ENCODE results near the gene PLXDC1.

Gene PLXDC1

GRCh38 chr17:39197380-39198185 is 46.1 kb upstream of the PLXDC1 start, which contains the start of gene CACNB1:
Gene CACNB1 (minus strand): TSS chr17:39197669. CDS start chr17:39197495, 174 bp downstream.
- ChIA-PET CTCF (interaction anchor here (0.6 kb wide), 2 partner anchors 42 to 215 kb away, joined by 3 to 4 read pairs; no protein-coding TSS in a partner anchor), POLR2A (ENCODE audit: low non-redundant PET) (interaction anchor here (0.5 to 0.8 kb wide), 2 partner anchors 24 to 148 kb away, joined by 3 read pairs; no protein-coding TSS in a partner anchor)
- no peak for TF ChIP-seq CTCF (conservative IDR thresholded peaks at IDR 0.05; ENCODE audit: low read depth)
- peak; percentile 78 for DNase-seq (ENCODE audit: low spot score)
- H3K27ac ChIP-seq: peak within 1 kb of the TSS; percentile 88

GRCh38 chr17:39196808-39197291 is 45.4 kb upstream of the PLXDC1 start:
- ChIA-PET POLR2A (ENCODE audit: low non-redundant PET) (interaction anchor here (0.5 kb wide), 1 partner anchor 147 kb away, joined by 3 read pairs; no protein-coding TSS in a partner anchor), CTCF (interaction anchor here (0.6 kb wide), 2 partner anchors 43 to 214 kb away, joined by 3 to 4 read pairs; no protein-coding TSS in a partner anchor)
- peak; percentile 54 for DNase-seq (ENCODE audit: low spot score)
- peak overlapping the region; percentile 88 for H3K27ac ChIP-seq
- TF ChIP-seq CTCF (conservative IDR thresholded peaks at IDR 0.05; ENCODE audit: low read depth): no peak

- DNase-seq (ENCODE audit: low spot score): no peak
- peak overlapping the region; percentile 88 for H3K27ac ChIP-seq
- no peak for TF ChIP-seq CTCF (conservative IDR thresholded peaks at IDR 0.05; ENCODE audit: low read depth)
- ChIA-PET POLR2A (ENCODE audit: low non-redundant PET) (no interaction called here), CTCF (interaction anchor here (0.6 to 1.6 kb wide), 3 partner anchors 21 to 49 kb away, joined by 3 to 10 read pairs (median 8); no protein-coding TSS in a partner anchor)
Measured at GRCh38 chr17:39196241-39196807, 44.9 kb upstream of the PLXDC1 start.

- no peak for TF ChIP-seq CTCF (conservative IDR thresholded peaks at IDR 0.05; ENCODE audit: low read depth)
- ChIA-PET POLR2A (ENCODE audit: low non-redundant PET) (no interaction called here), CTCF (interaction anchor here (0.5 to 1.6 kb wide), 5 partner anchors 21 to 261 kb away, joined by 3 to 10 read pairs (median 5); no protein-coding TSS in a partner anchor)
- DNase-seq (ENCODE audit: low spot score): no peak
- H3K27ac ChIP-seq: peak overlapping the region; percentile 88
Measured at GRCh38 chr17:39195568-39196160, 44.2 kb upstream of the PLXDC1 start.

- TF ChIP-seq CTCF (conservative IDR thresholded peaks at IDR 0.05; ENCODE audit: low read depth): no peak
- no peak for DNase-seq (ENCODE audit: low spot score)
- ChIA-PET CTCF (interaction anchor here (0.6 to 1.6 kb wide), 6 partner anchors 12 to 256 kb away, joined by 3 to 10 read pairs (median 6); no protein-coding TSS in a partner anchor), POLR2A (ENCODE audit: low non-redundant PET) (no interaction called here)
- H3K27ac ChIP-seq: peak overlapping the region; percentile 88
Measured at GRCh38 chr17:39194985-39195524, 43.6 kb upstream of the PLXDC1 start.

Data from RWPE1 (cell line).